Ectodermal cell (in vitro differentiated cells): ENCODE measurements around the gene ZFHX3.

Experiments used
- H3K27ac ChIP-seq: 2 replicates; pipeline ENCODE4 v1.7.0; 2013; ENCODE audit warnings: mild to moderate bottlenecking, low read depth, low read length; ENCODE audit not compliant: insufficient read depth, poor library complexity, severe bottlenecking
- H3K27me3 ChIP-seq: 2 replicates; pipeline ENCODE4 v1.7.0; 2013; ENCODE audit warnings: mild to moderate bottlenecking, low read length; ENCODE audit not compliant: insufficient read depth, control insufficient read depth, poor library complexity, severe bottlenecking
- H3K36me3 ChIP-seq: one replicate; pipeline ENCODE4 v1.7.0; 2013; ENCODE audit warnings: low read length; ENCODE audit not compliant: control insufficient read depth, insufficient read depth
- H3K4me1 ChIP-seq: one replicate; pipeline ENCODE4 v1.7.0; 2013; ENCODE audit warnings: low read length; ENCODE audit not compliant: control insufficient read depth, insufficient read depth
- H3K4me3 ChIP-seq: 2 replicates; pipeline ENCODE4 v1.7.0; 2013; ENCODE audit warnings: low read depth, low read length, control low read depth; ENCODE audit not compliant: insufficient read depth
- H3K9me3 ChIP-seq: 2 replicates; pipeline ENCODE4 v1.7.0; 2013; ENCODE audit warnings: mild to moderate bottlenecking, low read length, moderate library complexity; ENCODE audit not compliant: control insufficient read depth
- WGBS, 2 experiments: methylation state at CpG; one replicate each; pipeline ENCODE4 v1.1.7; 2013; ENCODE audit warnings: missing lambda C conversion rate in 2 of 2; 5-methylcytosine and 5-hydroxymethylcytosine counted together

Gene ZFHX3

DNA sequence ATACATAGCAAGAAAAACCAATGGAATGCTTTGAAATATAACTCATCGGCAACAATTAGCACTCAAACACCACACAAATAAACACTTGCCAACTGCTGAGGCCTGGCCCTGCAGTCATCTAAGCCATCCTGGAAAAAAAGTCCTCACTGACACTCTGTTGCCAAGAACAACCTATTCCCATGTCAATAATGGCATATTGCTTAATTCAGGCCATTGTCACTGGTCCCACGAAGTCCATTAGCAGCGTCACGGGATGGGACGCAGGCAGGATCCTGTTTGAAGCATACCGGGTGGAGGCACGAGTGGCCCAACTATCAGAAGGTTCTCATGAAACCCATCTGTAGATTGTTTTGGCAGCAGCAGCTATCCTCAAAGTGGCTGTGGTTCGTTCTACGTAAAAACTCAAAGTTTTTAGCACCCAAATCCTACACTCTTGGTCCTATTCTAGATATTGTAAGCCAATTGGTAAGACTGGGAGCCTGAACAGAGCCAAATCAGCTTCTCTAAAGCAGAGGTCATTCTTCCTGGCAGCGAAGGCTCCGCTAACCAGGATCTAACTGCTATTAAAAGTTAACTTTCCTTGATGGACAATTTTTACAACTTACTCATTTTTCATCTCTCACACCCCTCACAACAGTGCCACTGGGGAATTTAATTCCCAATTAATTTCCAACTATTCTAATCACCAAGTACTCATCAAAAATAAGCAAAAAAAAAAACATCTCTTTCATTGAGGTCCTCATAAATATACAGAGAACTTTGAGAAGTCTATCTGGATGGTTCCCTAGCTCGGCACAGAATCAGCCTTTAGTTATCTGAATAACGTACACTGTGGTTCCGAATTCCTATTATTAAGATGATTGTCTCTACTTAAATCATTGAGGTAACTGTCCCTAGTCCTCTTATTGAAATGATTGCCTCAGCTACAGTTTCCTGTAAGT lies 91.5 kb downstream of the ZFHX3 start:
- Histone ChIP-seq H3K27me3 (no peaks in the 10 kb centered on the region), H3K4me3 (no peak overlapping the region), H3K27ac (no peak overlapping the region), H3K36me3 (no peaks in the 10 kb centered on the region), H3K9me3 (no peaks in the 10 kb centered on the region), H3K4me1 (peaks cover 10% of the 10 kb centered on the region)
- WGBS, 2 experiments: 94 to 97% methylated on average over 14 of the region's 14 CpGs

DNA sequence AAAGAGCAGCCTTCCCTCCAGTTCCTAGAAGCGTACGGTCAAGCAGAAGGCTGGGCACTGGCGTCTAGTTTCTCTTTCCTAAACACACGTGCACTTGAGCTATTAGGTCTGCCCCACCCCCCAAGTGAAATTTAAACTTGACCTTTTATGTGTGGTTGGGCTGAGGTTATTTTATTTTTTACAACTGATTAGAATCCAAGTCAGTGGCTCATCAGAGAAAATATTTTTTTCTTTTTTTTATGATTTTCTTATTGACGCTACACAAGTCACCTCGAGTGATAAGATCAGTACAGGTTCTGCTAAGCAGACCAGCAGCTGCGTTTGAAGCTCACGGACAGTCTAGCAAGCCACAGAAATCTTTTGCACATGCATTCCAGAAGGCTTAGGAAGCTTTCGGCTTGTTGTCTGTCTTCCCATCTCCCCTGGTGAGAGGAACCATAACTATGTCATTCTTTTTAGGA lies 95.1 kb downstream of the ZFHX3 start:
- 85 to 88% methylated on average over 8 to 9 of the region's 9 CpGs for WGBS, 2 experiments
- H3K36me3 ChIP-seq: peaks cover 8% of the 10 kb centered on the region

DNA sequence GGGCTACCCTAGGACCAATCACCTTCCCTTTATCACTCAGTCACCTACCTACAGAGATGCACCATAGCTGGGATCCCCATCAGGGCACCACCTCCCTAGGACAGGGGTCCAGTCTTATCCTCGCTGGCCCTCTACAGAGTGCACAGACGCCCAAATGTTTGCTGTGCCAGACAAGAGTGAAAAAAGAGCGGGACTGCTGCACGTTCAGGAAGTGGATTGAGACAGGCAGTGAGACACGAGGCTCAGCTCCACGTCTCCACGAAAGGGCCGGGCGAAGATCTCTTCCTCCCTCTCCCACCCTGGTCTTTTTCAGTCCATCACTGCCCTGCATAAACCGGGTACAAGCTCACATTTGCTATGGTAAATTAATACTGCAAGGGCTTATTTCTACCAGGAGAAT lies 95.5 kb downstream of the ZFHX3 start:
- Histone ChIP-seq H3K36me3 (peaks cover 8% of the 10 kb centered on the region), H3K27me3 (no peaks in the 10 kb centered on the region), H3K4me3 (no peak overlapping the region), H3K27ac (no peak overlapping the region), H3K9me3 (no peaks in the 10 kb centered on the region), H3K4me1 (peaks cover 21% of the 10 kb centered on the region)
- 90 to 95% methylated on average over 10 of the region's 10 CpGs for WGBS, 2 experiments

More for the DNA sequence above, 95.1 kb downstream of the ZFHX3 start:
- no peak overlapping the region for H3K27ac ChIP-seq
- no peak overlapping the region for H3K4me3 ChIP-seq
- H3K27me3 ChIP-seq: no peaks in the 10 kb centered on the region
- no peaks in the 10 kb centered on the region for H3K9me3 ChIP-seq
- H3K4me1 ChIP-seq: peaks cover 18% of the 10 kb centered on the region

DNA sequence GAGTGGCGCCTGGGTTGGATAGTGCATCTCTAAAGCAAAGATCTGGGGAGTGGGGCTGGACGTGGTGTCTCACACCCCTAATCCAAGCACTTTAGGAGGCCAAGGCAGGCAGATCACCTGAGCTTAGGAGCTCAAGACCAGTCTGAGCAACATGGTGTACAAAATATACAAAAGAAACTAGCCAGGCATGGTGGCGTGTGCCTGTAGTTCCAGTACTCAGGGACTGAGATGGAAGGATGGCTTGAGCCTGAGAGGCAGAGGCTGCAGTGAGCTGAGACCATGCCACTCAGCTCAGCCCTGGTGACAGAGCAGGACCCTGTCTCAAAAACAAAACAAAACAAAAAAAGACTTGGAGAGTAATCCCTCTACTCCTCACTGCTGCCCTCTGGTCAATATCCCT lies 96.0 kb downstream of the ZFHX3 start:
- Histone ChIP-seq H3K36me3 (peaks cover 8% of the 10 kb centered on the region), H3K27ac (no peak overlapping the region), H3K4me3 (no peak overlapping the region), H3K27me3 (no peaks in the 10 kb centered on the region), H3K9me3 (no peaks in the 10 kb centered on the region), H3K4me1 (peaks cover 26% of the 10 kb centered on the region)
- WGBS, 2 experiments: 90% methylated on average over 3 of the region's 3 CpGs

DNA sequence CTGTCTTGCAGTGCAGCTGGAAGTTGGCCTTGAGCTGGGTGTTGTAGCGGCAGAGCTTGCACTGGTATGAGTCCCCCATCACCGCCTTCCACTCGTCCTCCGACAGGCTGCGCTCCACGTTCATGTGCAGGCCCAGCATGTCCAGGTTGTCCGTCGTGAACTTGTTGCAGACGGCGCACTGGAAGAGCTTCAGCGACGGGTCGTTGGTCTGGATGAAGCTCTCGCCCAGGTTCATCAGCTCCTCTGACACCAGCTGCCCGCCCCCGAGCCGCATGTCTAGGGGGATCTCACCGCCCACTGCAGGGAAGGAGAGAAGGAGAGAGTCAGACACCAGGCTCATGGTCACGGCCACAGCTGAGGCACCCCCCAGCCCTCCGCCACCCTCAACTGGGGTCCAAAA lies 97.3 kb downstream of the ZFHX3 start:
- Histone ChIP-seq H3K4me1 (peaks cover 34% of the 10 kb centered on the region), H3K9me3 (no peaks in the 10 kb centered on the region), H3K27me3 (no peaks in the 10 kb centered on the region), H3K36me3 (peaks cover 8% of the 10 kb centered on the region), H3K4me3 (no peak overlapping the region), H3K27ac (no peak overlapping the region)
- WGBS, 2 experiments: 92% methylated on average over 20 of the region's 20 CpGs

DNA sequence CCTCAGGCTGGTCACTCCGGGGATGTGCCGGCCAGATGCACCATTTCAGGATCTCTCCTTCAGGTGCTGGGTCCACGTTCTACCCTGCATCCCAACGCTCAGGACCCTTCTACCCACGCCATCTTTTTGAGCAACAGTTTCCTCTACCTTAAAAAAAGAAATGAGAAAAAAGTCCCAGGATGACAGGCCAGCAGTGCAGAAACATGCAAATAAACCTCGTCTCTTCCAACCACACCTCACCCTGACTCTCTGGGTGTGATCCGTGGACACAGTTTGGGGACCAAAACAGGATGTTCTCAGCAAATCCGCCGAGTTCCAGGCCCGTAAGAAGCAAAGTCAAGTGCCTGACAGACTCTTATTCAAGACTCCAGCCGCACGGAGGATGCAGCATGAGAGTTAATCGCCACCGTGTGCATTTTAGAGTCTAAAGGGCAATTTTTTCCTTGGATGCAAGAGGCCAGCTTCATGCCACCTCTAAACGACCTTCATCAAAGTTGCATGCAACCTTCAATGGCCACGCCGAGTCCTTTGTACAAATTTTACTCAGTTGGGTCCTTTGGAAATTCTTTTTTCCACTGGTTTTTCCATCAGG lies 99.6 kb downstream of the ZFHX3 start:
- H3K27me3 ChIP-seq: no peaks in the 10 kb centered on the region
- peaks cover 8% of the 10 kb centered on the region for H3K36me3 ChIP-seq
- no peaks in the 10 kb centered on the region for H3K9me3 ChIP-seq
- H3K4me1 ChIP-seq: peaks cover 31% of the 10 kb centered on the region
- no peak overlapping the region for H3K4me3 ChIP-seq
- 93 to 94% methylated on average over 17 of the region's 17 CpGs for WGBS, 2 experiments
- no peak overlapping the region for H3K27ac ChIP-seq

DNA sequence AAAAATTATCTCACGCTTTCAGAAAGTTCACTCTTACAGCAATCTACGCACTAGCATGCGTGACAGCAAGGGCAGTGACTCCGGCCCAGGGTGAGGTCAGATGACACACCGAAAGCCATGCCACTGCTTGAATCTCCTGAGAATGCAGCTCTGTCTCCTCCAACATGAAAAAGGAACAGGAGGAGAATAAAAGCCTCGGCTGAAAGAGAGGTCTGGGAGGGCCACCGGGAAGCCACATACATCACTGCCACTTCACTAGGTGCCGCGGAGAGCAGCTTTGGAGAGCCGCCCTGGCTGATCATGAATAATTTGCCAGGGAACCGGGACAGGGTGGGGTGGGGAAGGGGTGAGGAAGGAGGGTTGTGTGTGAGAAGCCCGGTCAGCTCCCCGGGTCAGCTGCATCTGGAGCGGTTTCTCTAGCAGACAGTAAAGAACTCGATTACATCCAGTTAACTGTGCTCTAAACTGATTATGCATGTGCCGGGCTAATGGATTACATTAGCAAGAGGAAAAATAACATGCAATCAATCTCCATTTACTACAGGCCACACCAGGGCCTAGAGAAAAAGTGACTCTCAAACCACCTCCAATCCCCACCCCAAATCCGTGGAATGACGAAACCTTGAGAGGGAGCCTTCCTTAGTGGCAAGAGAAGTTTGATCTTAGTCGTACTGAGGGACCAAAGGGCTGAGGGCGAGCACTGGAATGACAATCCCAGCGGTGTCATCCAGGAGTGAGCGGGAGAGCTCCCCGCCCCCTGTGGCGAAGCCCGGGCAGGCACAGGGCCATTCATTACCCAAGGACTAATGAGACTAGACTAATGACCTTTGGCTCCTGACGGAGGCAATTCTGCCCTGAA lies 100.3 kb downstream of the ZFHX3 start:
- Histone ChIP-seq H3K9me3 (no peaks in the 10 kb centered on the region), H3K36me3 (peaks cover 8% of the 10 kb centered on the region), H3K27ac (peak overlapping the region; percentile 62), H3K27me3 (no peaks in the 10 kb centered on the region), H3K4me1 (peaks cover 24% of the 10 kb centered on the region), H3K4me3 (no peak overlapping the region)
- WGBS, 2 experiments: 63 to 68% methylated on average over 26 of the region's 26 CpGs

DNA sequence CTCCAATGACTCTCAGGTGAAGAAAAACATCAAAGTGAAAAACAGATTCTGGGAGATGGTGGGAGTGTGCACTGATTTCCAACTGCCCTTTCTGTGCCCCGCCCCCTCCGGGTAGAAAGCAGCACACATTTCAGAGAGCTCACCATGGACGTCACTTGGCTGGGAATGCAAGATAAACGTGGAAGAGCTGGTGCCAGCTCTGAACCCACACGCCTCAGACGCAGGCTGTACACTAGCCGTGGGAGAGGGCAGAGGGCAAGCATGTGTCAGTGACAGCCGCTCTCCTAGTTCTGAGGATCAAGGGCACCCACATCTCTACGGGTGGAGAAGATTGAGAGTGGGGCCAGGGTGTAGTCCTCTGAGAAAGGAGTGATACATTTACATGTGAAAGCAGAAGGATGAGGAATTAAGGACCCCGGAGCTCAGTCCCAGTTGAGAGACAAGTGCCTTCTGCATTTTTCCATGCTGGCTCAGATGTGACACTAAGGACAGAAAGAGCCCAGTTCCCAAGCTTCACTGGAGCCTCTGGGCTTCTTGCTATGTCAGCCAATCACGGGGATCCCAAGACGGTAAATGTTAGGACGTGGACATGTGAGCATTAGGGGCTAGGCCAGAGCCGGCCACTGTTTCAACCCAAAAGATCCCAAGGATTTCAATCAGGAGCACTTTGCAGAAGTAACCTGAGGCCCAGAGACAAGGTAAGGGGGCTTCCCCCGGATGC lies 101.3 kb downstream of the ZFHX3 start:
- WGBS, 2 experiments: 75 to 77% methylated on average over 15 of the region's 15 CpGs
- Histone ChIP-seq H3K4me1 (peaks cover 24% of the 10 kb centered on the region), H3K36me3 (peaks cover 8% of the 10 kb centered on the region), H3K27ac (peak overlapping the region; percentile 62), H3K4me3 (no peak overlapping the region), H3K27me3 (no peaks in the 10 kb centered on the region), H3K9me3 (no peaks in the 10 kb centered on the region)

DNA sequence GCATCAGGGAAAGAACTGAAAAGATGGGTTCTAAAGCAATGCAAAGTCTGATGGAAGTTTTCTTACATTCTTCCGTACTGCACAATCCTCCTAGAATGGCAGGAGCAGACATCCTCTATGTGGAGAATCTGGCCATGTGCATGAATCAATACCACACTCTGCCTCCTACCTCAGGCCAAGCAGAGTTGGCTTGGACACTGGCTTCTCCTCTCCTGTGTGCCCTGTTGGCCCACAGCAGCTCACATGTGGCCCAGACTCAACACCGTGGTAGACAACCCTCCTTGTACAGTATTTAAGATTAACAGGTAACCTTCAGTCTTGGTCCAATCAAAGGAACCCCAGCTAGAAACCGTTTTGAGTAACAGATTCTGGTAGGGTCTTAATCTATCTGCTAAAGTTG lies 101.9 kb downstream of the ZFHX3 start:
- Histone ChIP-seq H3K36me3 (peaks cover 8% of the 10 kb centered on the region), H3K9me3 (no peaks in the 10 kb centered on the region), H3K27ac (no peak overlapping the region), H3K4me1 (peaks cover 24% of the 10 kb centered on the region), H3K4me3 (no peak overlapping the region), H3K27me3 (no peaks in the 10 kb centered on the region)
- WGBS, 2 experiments: 93 to 97% methylated on average over 3 of the region's 3 CpGs
